ENCODE data around the gene SARS1. TPM values are rescaled to one million over a fixed set of nuclear protein-coding genes. Genes with fewer than 3 reads are reported as not detected.

Gene SARS1
- total RNA-seq, 1 experiment from 2014 or later: 129 TPM

GRCh38 chr1:109246141-109246551 is 32.4 kb downstream of the SARS1 start:
- BruUV-seq (replicated peaks): no TSS peak
- CTCF ChIA-PET: interaction anchor here (0.6 kb wide), 1 partner anchor 439 kb away, joined by 3 read pairs; no protein-coding TSS in a partner anchor

GRCh38 chr1:109247401-109248365 is 34.0 kb downstream of the SARS1 start:
- no peak for TF ChIP-seq CTCF (IDR thresholded peaks at IDR 0.05; ENCODE audit: unreplicated experiment)
- intact Hi-C loops (cut with micrococcal nuclease; ENCODE audit: unreplicated experiment): no loop called here
- Mint-ChIP-seq H3K4me1 (ENCODE audit: low read depth, unreplicated experiment) (no peaks in the 10 kb centered on the region), H3K36me3 (ENCODE audit: insufficient read depth, unreplicated experiment) (peaks cover 3% of the 10 kb centered on the region), H3K9me3 (ENCODE audit: low read depth, unreplicated experiment) (no peaks in the 10 kb centered on the region), H3K4me3 (ENCODE audit: low read depth, unreplicated experiment) (no peak overlapping the region), H3K27me3 (ENCODE audit: unreplicated experiment) (peaks cover 15% of the 10 kb centered on the region), H3K27ac (ENCODE audit: unreplicated experiment) (no peak overlapping the region)
- CTCF ChIA-PET: no interaction called here
- DNase-seq: no peak
- BruUV-seq (replicated peaks): no TSS peak

More at GRCh38 chr1:109246141-109246551, 32.4 kb downstream of the SARS1 start:
- H3K27me3 Mint-ChIP-seq (ENCODE audit: unreplicated experiment): peaks cover 26% of the 10 kb centered on the region
- H3K4me3 Mint-ChIP-seq (ENCODE audit: low read depth, unreplicated experiment): no peak overlapping the region
- H3K27ac Mint-ChIP-seq (ENCODE audit: unreplicated experiment): no peak overlapping the region
- intact Hi-C loops (cut with micrococcal nuclease; ENCODE audit: unreplicated experiment): no loop called here
- DNase-seq: no peak
- H3K4me1 Mint-ChIP-seq (ENCODE audit: low read depth, unreplicated experiment): no peaks in the 10 kb centered on the region
- H3K9me3 Mint-ChIP-seq (ENCODE audit: low read depth, unreplicated experiment): no peaks in the 10 kb centered on the region
- TF ChIP-seq CTCF (IDR thresholded peaks at IDR 0.05; ENCODE audit: unreplicated experiment): no peak
- H3K36me3 Mint-ChIP-seq (ENCODE audit: insufficient read depth, unreplicated experiment): peaks cover 18% of the 10 kb centered on the region

GRCh38 chr1:109248444-109248796 is 34.7 kb downstream of the SARS1 start:
- DNase-seq: no peak
- CTCF ChIA-PET: no interaction called here
- no peak overlapping the region for H3K4me3 Mint-ChIP-seq (ENCODE audit: low read depth, unreplicated experiment)
- no peak for TF ChIP-seq CTCF (IDR thresholded peaks at IDR 0.05; ENCODE audit: unreplicated experiment)
- no peaks in the 10 kb centered on the region for H3K4me1 Mint-ChIP-seq (ENCODE audit: low read depth, unreplicated experiment)
- peaks cover 10% of the 10 kb centered on the region for H3K27me3 Mint-ChIP-seq (ENCODE audit: unreplicated experiment)
- no peak overlapping the region for H3K27ac Mint-ChIP-seq (ENCODE audit: unreplicated experiment)
- H3K9me3 Mint-ChIP-seq (ENCODE audit: low read depth, unreplicated experiment): no peaks in the 10 kb centered on the region
- H3K36me3 Mint-ChIP-seq (ENCODE audit: insufficient read depth, unreplicated experiment): no peaks in the 10 kb centered on the region
- BruUV-seq (replicated peaks): no TSS peak
- intact Hi-C loops (cut with micrococcal nuclease; ENCODE audit: unreplicated experiment): no loop called here

GRCh38 chr1:109248797-109249629 is 35.3 kb downstream of the SARS1 start, which contains the start of gene CELSR2:
Gene CELSR2 (plus strand): TSS chr1:109249539. CDS start chr1:109250080, 541 bp downstream.
- Mint-ChIP-seq H3K4me3 (ENCODE audit: low read depth, unreplicated experiment) (peak within 1 kb of the TSS; percentile 37), H3K27me3 (ENCODE audit: unreplicated experiment) (peaks cover 10% of the 10 kb centered on the region), H3K27ac (ENCODE audit: unreplicated experiment) (no peak within 1 kb of the TSS), H3K4me1 (ENCODE audit: low read depth, unreplicated experiment) (no peaks in the 10 kb centered on the region), H3K36me3 (ENCODE audit: insufficient read depth, unreplicated experiment) (no peaks in the 10 kb centered on the region), H3K9me3 (ENCODE audit: low read depth, unreplicated experiment) (no peaks in the 10 kb centered on the region)
- intact Hi-C loops (cut with micrococcal nuclease; ENCODE audit: unreplicated experiment): no loop called here
- peak; percentile 60 for DNase-seq
- no TSS peak for BruUV-seq (replicated peaks)
- CTCF ChIA-PET: no interaction called here
- TF ChIP-seq CTCF (IDR thresholded peaks at IDR 0.05; ENCODE audit: unreplicated experiment): no peak
